Esophagus squamous epithelium (tissue), 4 donors: ENCODE data around the gene ACTR1B.

Experiments
- POLR2A ChIP-seq, 4 donors: fragments of 450-650 bp; IDR thresholded peaks; one replicate each; pipeline ENCODE4 v1.6.1; 2017; ENCODE audit warnings: antibody characterized with exemption in 4 of 4, mild to moderate bottlenecking in 4 of 4, moderate library complexity in 3 of 4
- TF ChIP-seq, protein P1 (sequence below), 6 experiments: fragments of 450-650 bp in 4 of 6; fragments of 200-600 bp in 2 of 6; sonication (generic) in 2 of 6; IDR thresholded peaks; one replicate each; pipeline ENCODE4 v1.5.1; 2016 to 2019; ENCODE audit warnings: antibody characterized with exemption in 6 of 6, mild to moderate bottlenecking in 4 of 6, moderate library complexity in 4 of 6

- TF ChIP-seq, protein P1, sequence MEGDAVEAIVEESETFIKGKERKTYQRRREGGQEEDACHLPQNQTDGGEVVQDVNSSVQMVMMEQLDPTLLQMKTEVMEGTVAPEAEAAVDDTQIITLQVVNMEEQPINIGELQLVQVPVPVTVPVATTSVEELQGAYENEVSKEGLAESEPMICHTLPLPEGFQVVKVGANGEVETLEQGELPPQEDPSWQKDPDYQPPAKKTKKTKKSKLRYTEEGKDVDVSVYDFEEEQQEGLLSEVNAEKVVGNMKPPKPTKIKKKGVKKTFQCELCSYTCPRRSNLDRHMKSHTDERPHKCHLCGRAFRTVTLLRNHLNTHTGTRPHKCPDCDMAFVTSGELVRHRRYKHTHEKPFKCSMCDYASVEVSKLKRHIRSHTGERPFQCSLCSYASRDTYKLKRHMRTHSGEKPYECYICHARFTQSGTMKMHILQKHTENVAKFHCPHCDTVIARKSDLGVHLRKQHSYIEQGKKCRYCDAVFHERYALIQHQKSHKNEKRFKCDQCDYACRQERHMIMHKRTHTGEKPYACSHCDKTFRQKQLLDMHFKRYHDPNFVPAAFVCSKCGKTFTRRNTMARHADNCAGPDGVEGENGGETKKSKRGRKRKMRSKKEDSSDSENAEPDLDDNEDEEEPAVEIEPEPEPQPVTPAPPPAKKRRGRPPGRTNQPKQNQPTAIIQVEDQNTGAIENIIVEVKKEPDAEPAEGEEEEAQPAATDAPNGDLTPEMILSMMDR (IDR thresholded peaks at IDR 0.05), result no peak
- no peak for TF ChIP-seq POLR2A (IDR thresholded peaks at IDR 0.05)
Measured at GRCh38 chr2:97701851-97702465, 38.1 kb upstream of the ACTR1B start.
